Thyroid gland (tissue), 4 donors: Measurements from ENCODE around the gene UBE2U.

ENCODE experiments used
- CTCF ChIP-seq, 6 experiments: fragments of 200-600 bp in 3 of 6; fragments of 450-650 bp in 3 of 6; sonication (generic) in 3 of 6; IDR thresholded peaks; one replicate each; pipeline ENCODE4 v1.5.1; 2016 to 2019; ENCODE audit warnings: antibody characterized with exemption in 6 of 6, mild to moderate bottlenecking in 2 of 6, inconsistent platforms in 1 of 6, moderate library complexity in 1 of 6
- POLR2A ChIP-seq, 2 donors: fragments of 450-650 bp; IDR thresholded peaks; one replicate each; pipeline ENCODE4 v1.6.1; 2017; ENCODE audit warnings: antibody characterized with exemption in 2 of 2, mild to moderate bottlenecking in 2 of 2, moderate library complexity in 1 of 2

GRCh38 chr1:64235181-64235580 lies 31.8 kb downstream of the UBE2U start:
- TF ChIP-seq CTCF (IDR thresholded peaks at IDR 0.05) (no peak), POLR2A (IDR thresholded peaks at IDR 0.05) (no peak)
